Ishikawa (cell line): ENCODE measurements around the gene METTL23.
A peak's percentile ranks its signal among the peaks of the same experiment; 100 is the strongest.

Source experiments
- CEBPB ChIP-seq: IDR thresholded peaks from 2 replicates; pipeline ENCODE4 v1.6.1; 2012
- CREB1 ChIP-seq: IDR thresholded peaks from 2 replicates; pipeline ENCODE4 v1.6.1; 2012; ENCODE audit warnings: low read depth
- EGR1 ChIP-seq: IDR thresholded peaks from 2 replicates; pipeline ENCODE4 v1.6.1; 2012
- EP300 ChIP-seq: IDR thresholded peaks from 2 replicates; pipeline ENCODE4 v1.6.1; 2012; ENCODE audit warnings: borderline replicate concordance
- FOXM1 ChIP-seq: IDR thresholded peaks from 2 replicates; pipeline ENCODE4 v1.6.1; 2012; ENCODE audit warnings: low read depth, borderline replicate concordance
- NFIC ChIP-seq: IDR thresholded peaks from 2 replicates; pipeline ENCODE4 v1.6.1; 2012
- RAD21 ChIP-seq: IDR thresholded peaks from 2 replicates; pipeline ENCODE4 v1.6.1; 2012; ENCODE audit warnings: low read depth
- TAF1 ChIP-seq: IDR thresholded peaks from 2 replicates; pipeline ENCODE4 v1.6.1; 2012; ENCODE audit warnings: low read depth, mild to moderate bottlenecking
- TCF12 ChIP-seq: IDR thresholded peaks from 2 replicates; pipeline ENCODE4 v1.6.1; 2012; ENCODE audit warnings: low read depth
- TEAD4 ChIP-seq: IDR thresholded peaks from 2 replicates; pipeline ENCODE4 v1.6.1; 2012
- USF1 ChIP-seq: IDR thresholded peaks from 2 replicates; pipeline ENCODE4 v1.6.1; 2012
- YY1 ChIP-seq: IDR thresholded peaks from 2 replicates; pipeline ENCODE4 v1.6.1; 2012; ENCODE audit warnings: low read depth
- ZBTB7A ChIP-seq: IDR thresholded peaks from 2 replicates; pipeline ENCODE4 v1.6.1; 2012; ENCODE audit warnings: low read depth
- TF ChIP-seq, protein P1 (sequence below): IDR thresholded peaks from 2 replicates; pipeline ENCODE4 v1.6.1; 2012
- TF ChIP-seq, protein P2 (sequence below): IDR thresholded peaks from 2 replicates; pipeline ENCODE4 v1.6.1; 2012; ENCODE audit warnings: low read depth, mild to moderate bottlenecking

METTL23 gene

GRCh38 chr17:76706817-76707216, 19.8 kb upstream of the METTL23 start:
- TF ChIP-seq CEBPB (no peak), ZBTB7A (no peak)
- TF ChIP-seq, protein P1, sequence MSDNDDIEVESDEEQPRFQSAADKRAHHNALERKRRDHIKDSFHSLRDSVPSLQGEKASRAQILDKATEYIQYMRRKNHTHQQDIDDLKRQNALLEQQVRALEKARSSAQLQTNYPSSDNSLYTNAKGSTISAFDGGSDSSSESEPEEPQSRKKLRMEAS = no peak

DNA sequence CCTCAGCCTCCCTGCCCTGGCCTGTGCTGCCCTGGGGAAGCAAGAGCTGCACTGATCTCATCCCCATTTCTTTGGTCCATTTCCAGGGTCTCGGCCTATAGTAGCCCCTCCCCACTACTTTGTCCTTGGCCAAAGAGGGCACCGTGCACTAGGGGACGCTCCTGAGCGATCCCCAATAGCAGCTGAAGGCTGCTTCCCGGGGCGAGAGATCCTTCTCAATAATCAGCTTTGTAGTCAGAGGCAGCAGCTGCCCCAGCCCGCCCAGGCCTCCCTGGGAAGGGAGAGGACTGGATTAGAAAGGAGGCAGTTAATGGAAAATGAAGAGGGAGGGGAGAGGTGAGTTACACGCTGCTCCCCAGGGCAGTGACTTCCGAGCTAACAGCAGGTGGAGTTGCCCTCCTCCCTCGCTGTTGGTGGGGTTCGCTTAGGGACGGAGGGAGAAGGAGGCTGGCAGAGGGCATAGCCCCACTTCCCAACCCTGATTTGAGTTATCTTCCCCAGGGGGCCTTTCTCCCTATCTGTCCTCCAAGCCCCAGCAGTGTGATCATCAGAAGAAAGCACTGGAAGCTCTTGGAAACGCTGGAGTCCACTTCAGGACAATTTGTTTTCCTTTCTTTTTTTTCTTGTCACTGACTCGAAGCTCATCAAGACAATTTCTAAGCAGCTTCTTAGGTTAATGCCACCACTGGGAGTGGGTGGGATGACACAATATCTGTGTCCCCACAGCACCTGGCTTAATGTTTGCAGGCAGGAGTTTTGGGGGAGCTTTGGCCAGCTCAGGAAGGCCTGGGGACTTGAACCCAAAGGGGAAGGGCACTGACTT, 18.4 kb upstream of the METTL23 start:
- no peak for TF ChIP-seq USF1
- TF ChIP-seq TAF1 = no peak
- no peak for TF ChIP-seq YY1
- no peak for TF ChIP-seq EP300
- no peak for TF ChIP-seq TCF12
- no peak for TF ChIP-seq FOXM1
- TF ChIP-seq, protein P2, sequence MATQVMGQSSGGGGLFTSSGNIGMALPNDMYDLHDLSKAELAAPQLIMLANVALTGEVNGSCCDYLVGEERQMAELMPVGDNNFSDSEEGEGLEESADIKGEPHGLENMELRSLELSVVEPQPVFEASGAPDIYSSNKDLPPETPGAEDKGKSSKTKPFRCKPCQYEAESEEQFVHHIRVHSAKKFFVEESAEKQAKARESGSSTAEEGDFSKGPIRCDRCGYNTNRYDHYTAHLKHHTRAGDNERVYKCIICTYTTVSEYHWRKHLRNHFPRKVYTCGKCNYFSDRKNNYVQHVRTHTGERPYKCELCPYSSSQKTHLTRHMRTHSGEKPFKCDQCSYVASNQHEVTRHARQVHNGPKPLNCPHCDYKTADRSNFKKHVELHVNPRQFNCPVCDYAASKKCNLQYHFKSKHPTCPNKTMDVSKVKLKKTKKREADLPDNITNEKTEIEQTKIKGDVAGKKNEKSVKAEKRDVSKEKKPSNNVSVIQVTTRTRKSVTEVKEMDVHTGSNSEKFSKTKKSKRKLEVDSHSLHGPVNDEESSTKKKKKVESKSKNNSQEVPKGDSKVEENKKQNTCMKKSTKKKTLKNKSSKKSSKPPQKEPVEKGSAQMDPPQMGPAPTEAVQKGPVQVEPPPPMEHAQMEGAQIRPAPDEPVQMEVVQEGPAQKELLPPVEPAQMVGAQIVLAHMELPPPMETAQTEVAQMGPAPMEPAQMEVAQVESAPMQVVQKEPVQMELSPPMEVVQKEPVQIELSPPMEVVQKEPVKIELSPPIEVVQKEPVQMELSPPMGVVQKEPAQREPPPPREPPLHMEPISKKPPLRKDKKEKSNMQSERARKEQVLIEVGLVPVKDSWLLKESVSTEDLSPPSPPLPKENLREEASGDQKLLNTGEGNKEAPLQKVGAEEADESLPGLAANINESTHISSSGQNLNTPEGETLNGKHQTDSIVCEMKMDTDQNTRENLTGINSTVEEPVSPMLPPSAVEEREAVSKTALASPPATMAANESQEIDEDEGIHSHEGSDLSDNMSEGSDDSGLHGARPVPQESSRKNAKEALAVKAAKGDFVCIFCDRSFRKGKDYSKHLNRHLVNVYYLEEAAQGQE = no peak
- no peak for TF ChIP-seq TEAD4
- TF ChIP-seq CREB1 = no peak
- no peak for TF ChIP-seq RAD21
- TF ChIP-seq, protein P1 = no peak
- TF ChIP-seq EGR1 = no peak

GRCh38 chr17:76709077-76709950, 17.3 kb upstream of the METTL23 start:
- no peak for TF ChIP-seq RAD21
- TF ChIP-seq, protein P2 = no peak
- no peak for TF ChIP-seq NFIC
- peak; percentile 19; the same call in 1 of the 2 replicates for TF ChIP-seq EP300
- TF ChIP-seq CREB1 = no peak
- TF ChIP-seq YY1 = no peak
- peak; percentile 32; the same call in 1 of the 2 replicates for TF ChIP-seq TCF12
- TF ChIP-seq ZBTB7A = no peak
- no peak for TF ChIP-seq CEBPB
- no peak for TF ChIP-seq FOXM1
- no peak for TF ChIP-seq TAF1
- no peak for TF ChIP-seq EGR1
- no peak for TF ChIP-seq USF1
- TF ChIP-seq, protein P1 = no peak; the same call in 1 of the 2 replicates
- 0 out of 2 replicates have a peak, but pooled peaks have one; percentile 13 for TF ChIP-seq TEAD4

DNA sequence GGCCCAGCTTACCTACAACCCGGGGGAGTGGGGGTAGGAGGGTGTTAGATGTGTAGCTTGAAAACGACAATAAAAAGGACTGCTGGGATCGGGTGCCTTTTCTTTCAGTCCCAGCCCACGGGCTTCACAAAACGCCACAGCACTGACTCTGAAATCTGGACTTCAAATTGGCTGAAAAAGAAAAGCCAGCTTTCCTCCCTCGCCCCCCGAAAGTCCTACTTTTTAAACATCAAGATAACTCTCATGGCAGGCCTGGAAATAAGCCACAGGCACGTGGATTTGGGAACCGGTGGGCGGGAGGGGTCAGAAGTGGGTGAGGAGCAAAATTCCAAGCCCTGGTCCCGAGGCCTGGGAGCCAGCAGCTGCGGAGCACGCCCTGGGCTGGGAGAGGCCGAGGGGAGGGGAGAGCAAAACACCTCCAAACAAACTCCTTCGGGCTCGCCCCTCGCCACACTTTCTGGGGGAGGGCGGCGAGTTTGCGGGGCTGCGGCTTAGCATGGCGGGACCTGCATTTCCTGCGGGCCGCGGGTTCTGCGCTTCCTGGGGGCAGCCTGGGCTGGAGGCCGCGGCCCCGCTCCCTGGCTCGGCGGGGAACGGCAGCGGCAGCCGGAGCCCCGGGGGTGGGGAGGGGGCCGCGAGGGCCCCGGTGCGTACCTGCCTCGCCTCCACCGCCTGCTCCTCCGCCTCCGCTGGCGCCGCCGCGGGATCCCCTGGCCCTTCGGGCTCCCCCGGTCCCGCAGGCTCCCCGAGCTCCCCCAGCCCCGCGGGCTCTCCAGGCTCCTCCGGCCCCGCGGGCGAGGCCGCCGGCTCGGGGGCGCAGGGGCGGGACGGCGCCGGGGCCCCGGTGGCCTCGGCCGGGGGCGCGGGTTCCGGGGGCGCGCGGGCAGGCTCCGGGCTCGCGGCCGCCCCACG, 16.4 kb upstream of the METTL23 start:
- TF ChIP-seq, protein P1 = peak; percentile 17; the same call in 1 of the 2 replicates
